GM23248 (cell line): Measurements from ENCODE around the gene C1QTNF9. TPM values are rescaled to one million over a fixed set of nuclear protein-coding genes. Genes with fewer than 3 reads are reported as not detected.

ENCODE experiments used
- DNase-seq: peaks from one replicate; pipeline ENCODE4 v3.0.0-alpha.2; 2015
- H2AFZ ChIP-seq: fragments of 200-600 bp; sonication (generic); 2 replicates; pipeline ENCODE4 v1.6.1; 2016; ENCODE audit warnings: antibody characterized with exemption
- H3F3A ChIP-seq: fragments of 200-600 bp; sonication (generic); 2 replicates; pipeline ENCODE4 v1.6.1; 2016; ENCODE audit warnings: mild to moderate bottlenecking, antibody characterized with exemption, mixed run types; ENCODE audit not compliant: insufficient read depth
- H3K27ac ChIP-seq: fragments of 200-600 bp; sonication (generic); 2 replicates; pipeline ENCODE4 v1.5.1; 2016; ENCODE audit warnings: mild to moderate bottlenecking
- H3K27me3 ChIP-seq: fragments of 200-600 bp; sonication (generic); replicated peaks from 2 replicates; pipeline ENCODE4 v1.6.1; 2016; ENCODE audit warnings: mild to moderate bottlenecking; ENCODE audit not compliant: insufficient read depth
- H3K36me3 ChIP-seq: fragments of 200-600 bp; sonication (generic); 2 replicates; pipeline ENCODE4 v1.6.1; 2016; ENCODE audit warnings: low read depth, mild to moderate bottlenecking
- H3K4me1 ChIP-seq: fragments of 200-600 bp; sonication (generic); 2 replicates; pipeline ENCODE4 v1.6.1; 2016; ENCODE audit warnings: mild to moderate bottlenecking; ENCODE audit not compliant: insufficient read depth
- H3K4me2 ChIP-seq: fragments of 200-600 bp; sonication (generic); one replicate; pipeline ENCODE4 v1.6.1; 2016; ENCODE audit warnings: mild to moderate bottlenecking; ENCODE audit not compliant: unreplicated experiment
- H3K4me3 ChIP-seq: fragments of 200-600 bp; sonication (generic); 2 replicates; pipeline ENCODE4 v1.5.1; 2016; ENCODE audit warnings: mild to moderate bottlenecking
- H3K79me2 ChIP-seq: fragments of 200-600 bp; sonication (generic); 2 replicates; pipeline ENCODE4 v1.6.1; 2016; ENCODE audit warnings: mild to moderate bottlenecking; ENCODE audit not compliant: insufficient read depth
- H3K9ac ChIP-seq: fragments of 200-600 bp; sonication (generic); 2 replicates; pipeline ENCODE4 v1.6.1; 2016; ENCODE audit warnings: mild to moderate bottlenecking
- H3K9me2 ChIP-seq: fragments of 200-600 bp; sonication (generic); 2 replicates; pipeline ENCODE4 v1.6.1; 2016; ENCODE audit warnings: mixed run types, mild to moderate bottlenecking, moderate library complexity; ENCODE audit not compliant: insufficient read depth
- H3K9me3 ChIP-seq: fragments of 200-600 bp; sonication (generic); one replicate; pipeline ENCODE4 v1.6.1; 2017; ENCODE audit warnings: low read depth
- H4K20me1 ChIP-seq: fragments of 200-600 bp; sonication (generic); 2 replicates; pipeline ENCODE4 v1.6.0; 2016; ENCODE audit not compliant: insufficient read depth
- EZH2 ChIP-seq: fragments of 200-600 bp; sonication (generic); IDR thresholded peaks from 2 replicates; pipeline ENCODE4 v1.6.1; 2018; ENCODE audit warnings: antibody characterized with exemption, mild to moderate bottlenecking; ENCODE audit not compliant: insufficient read depth, poor library complexity, severe bottlenecking
- EZH2phosphoT487 ChIP-seq: fragments of 200-600 bp; sonication (generic); IDR thresholded peaks from 2 replicates; pipeline ENCODE4 v1.6.1; 2018; ENCODE audit warnings: antibody characterized with exemption, moderate library complexity, mild to moderate bottlenecking, low read depth; ENCODE audit not compliant: insufficient read depth
- WGBS, 2 experiments: methylation state at CpG; one replicate each; pipeline ENCODE4 v1.1.6; 2015 to 2017; ENCODE audit warnings: low lambda C conversion rate in 2 of 2, low coverage in 1 of 2; ENCODE audit errors: missing lambda C conversion rate in 2 of 2; 5-methylcytosine and 5-hydroxymethylcytosine counted together
- in situ Hi-C: fragments of 300-500 bp; cut with MboI; formaldehyde crosslinking; loops from 2 replicates; pipeline ENCODE4 v1.15.0; 2020
- polyA plus RNA-seq: library from polyadenylated mRNA; unstranded; fragments of >200 nt; fragmentation: Nextera tagmentation; extraction: Ambion mirVana; gene quantifications from 2 replicates; pipeline ENCODE4 v1.2.1, GENCODE V29; 2016
- total RNA-seq: library from RNA; depleted of rRNA; stranded (reverse); fragments of >200 nt; shearing (Covaris generic); gene quantifications from 2 replicates; pipeline ENCODE4 v1.2.3, GENCODE V29; 2014

The C1QTNF9 gene
- total and polyA plus RNA-seq, 2 experiments from 2014 or later: 0.10 TPM; not detected in 1

GRCh38 chr13:24277761-24278160, 31.6 kb upstream of the C1QTNF9 start:
- H3K27me3 ChIP-seq: no peaks in the 10 kb centered on the region
- no peak for TF ChIP-seq EZH2phosphoT487
- no peak for TF ChIP-seq EZH2
- H3K4me3 ChIP-seq: no peak overlapping the region
- H2AFZ ChIP-seq: no peak overlapping the region
- H3K27ac ChIP-seq: no peak overlapping the region
- 92 to 97% methylated on average over 6 of the region's 6 CpGs for WGBS, 2 experiments
- no peaks in the 10 kb centered on the region for H3F3A ChIP-seq
- no peaks in the 10 kb centered on the region for H3K9me3 ChIP-seq
- H3K9me2 ChIP-seq: no peaks in the 10 kb centered on the region
- H4K20me1 ChIP-seq: no peaks in the 10 kb centered on the region
- DNase-seq: no peak
- H3K9ac ChIP-seq: no peak overlapping the region
- in situ Hi-C loops: no loop called here
- no peak overlapping the region for H3K4me2 ChIP-seq
- H3K4me1 ChIP-seq: no peaks in the 10 kb centered on the region
- H3K36me3 ChIP-seq: no peaks in the 10 kb centered on the region
- no peaks in the 10 kb centered on the region; the same call in 1 of the 2 replicates for H3K79me2 ChIP-seq

- no peaks in the 10 kb centered on the region for H3K9me2 ChIP-seq
- no peak overlapping the region for H3K9ac ChIP-seq
- H3K27me3 ChIP-seq: no peaks in the 10 kb centered on the region
- H3F3A ChIP-seq: no peaks in the 10 kb centered on the region
- no peaks in the 10 kb centered on the region for H3K4me1 ChIP-seq
- in situ Hi-C loops: no loop called here
- TF ChIP-seq EZH2 (no peak), EZH2phosphoT487 (no peak)
- H3K27ac ChIP-seq: no peak overlapping the region
- no peaks in the 10 kb centered on the region for H3K9me3 ChIP-seq
- no peaks in the 10 kb centered on the region for H3K79me2 ChIP-seq
- H3K4me3 ChIP-seq: no peak overlapping the region
- no peak overlapping the region for H3K4me2 ChIP-seq
- H3K36me3 ChIP-seq: no peaks in the 10 kb centered on the region
- WGBS, 2 experiments: 86 to 90% methylated on average over 8 of the region's 8 CpGs
- H4K20me1 ChIP-seq: no peaks in the 10 kb centered on the region
- no peak overlapping the region for H2AFZ ChIP-seq
- no peak for DNase-seq
Observed at GRCh38 chr13:24279327-24280110, 29.9 kb upstream of the C1QTNF9 start.

DNA sequence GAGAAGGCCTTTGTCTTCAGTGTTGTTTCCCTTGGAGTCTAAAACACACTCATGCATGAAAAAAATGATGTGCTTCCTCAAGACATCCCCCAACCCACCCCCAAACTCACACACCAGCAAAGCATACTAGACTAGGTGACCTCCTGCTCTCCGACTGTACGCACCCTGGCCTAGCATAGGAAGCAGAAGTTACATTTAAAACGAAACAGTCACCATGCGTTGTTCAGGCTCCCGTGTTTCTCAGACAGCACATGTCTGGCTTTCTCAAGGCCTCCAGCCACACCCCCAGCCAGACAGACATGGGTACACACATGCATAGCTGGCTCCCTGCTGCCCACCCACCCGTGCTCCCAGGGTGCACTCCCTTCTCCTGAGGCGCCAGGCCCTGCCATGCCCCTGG, 28.7 kb upstream of the C1QTNF9 start:
- no peak overlapping the region for H3K27ac ChIP-seq
- H3K4me1 ChIP-seq: no peaks in the 10 kb centered on the region
- no peaks in the 10 kb centered on the region for H3K9me2 ChIP-seq
- H4K20me1 ChIP-seq: no peaks in the 10 kb centered on the region
- no peaks in the 10 kb centered on the region for H3K36me3 ChIP-seq
- no peaks in the 10 kb centered on the region for H3K9me3 ChIP-seq
- WGBS, 2 experiments: 64 to 73% methylated on average over 6 to 7 of the region's 7 CpGs
- H3K27me3 ChIP-seq: no peaks in the 10 kb centered on the region
- in situ Hi-C loops: no loop called here
- H2AFZ ChIP-seq: no peak overlapping the region
- no peak overlapping the region for H3K4me3 ChIP-seq
- no peak for DNase-seq
- H3K79me2 ChIP-seq: no peaks in the 10 kb centered on the region
- no peak for TF ChIP-seq EZH2phosphoT487
- TF ChIP-seq EZH2: no peak
- H3K9ac ChIP-seq: no peak overlapping the region
- no peaks in the 10 kb centered on the region for H3F3A ChIP-seq
- H3K4me2 ChIP-seq: no peak overlapping the region

DNA sequence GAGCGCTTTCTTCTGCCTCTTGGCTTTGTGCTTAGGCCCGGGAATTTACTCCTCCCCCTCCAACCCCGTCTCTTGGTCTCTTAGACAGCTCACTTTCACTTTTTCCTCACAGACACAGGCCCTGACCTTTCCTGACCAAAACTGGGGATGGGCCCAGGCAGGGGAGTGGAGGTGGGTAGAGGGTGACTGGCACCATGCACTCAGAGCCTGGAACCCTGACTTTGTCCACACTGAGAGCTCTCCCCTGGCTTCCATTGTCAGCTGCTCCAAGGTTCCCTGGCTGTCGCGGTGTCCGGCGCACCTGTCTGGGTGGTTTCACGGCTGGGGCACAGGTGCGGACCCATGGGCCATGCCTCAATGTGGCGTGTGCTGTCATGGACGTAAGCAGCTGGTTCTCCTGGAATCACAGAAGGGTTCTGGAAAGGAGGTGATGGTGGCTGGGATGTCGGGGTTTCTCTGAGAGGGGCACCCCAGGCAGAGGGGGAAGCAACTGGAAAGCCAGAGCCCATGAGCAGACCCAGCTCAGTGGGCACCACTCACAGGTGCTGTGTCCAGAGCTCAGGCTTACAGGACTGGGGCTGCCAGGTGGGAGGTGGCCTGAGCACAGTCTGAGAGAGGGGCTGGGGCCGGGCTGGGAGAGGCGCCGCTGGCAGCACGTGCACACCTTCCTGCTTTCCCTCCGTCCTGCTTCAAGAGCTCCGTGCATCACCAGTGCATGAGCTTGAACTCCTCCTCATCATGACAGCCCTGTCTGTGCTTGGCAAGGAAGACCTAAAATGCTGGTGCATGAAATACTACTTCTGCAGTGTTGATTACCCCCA, 28.0 kb upstream of the C1QTNF9 start:
- WGBS, 2 experiments: 96 to 97% methylated on average over 18 of the region's 18 CpGs
- Histone ChIP-seq H3K27me3 (no peaks in the 10 kb centered on the region), H3K27ac (no peak overlapping the region), H3K79me2 (no peaks in the 10 kb centered on the region), H3K9ac (no peak overlapping the region), H3K9me3 (no peaks in the 10 kb centered on the region), H3K4me3 (no peak overlapping the region), H3F3A (no peaks in the 10 kb centered on the region), H4K20me1 (no peaks in the 10 kb centered on the region), H3K4me2 (no peak overlapping the region), H2AFZ (no peak overlapping the region), H3K9me2 (no peaks in the 10 kb centered on the region), H3K36me3 (no peaks in the 10 kb centered on the region), H3K4me1 (no peaks in the 10 kb centered on the region)
- in situ Hi-C loops: no loop called here
- DNase-seq: no peak
- no peak for TF ChIP-seq EZH2phosphoT487
- no peak for TF ChIP-seq EZH2
